Tibial nerve (tissue), 4 donors: Measurements from ENCODE around the gene FXYD5.

Source experiments
- CTCF ChIP-seq, 5 experiments: fragments of 200-600 bp in 3 of 5; fragments of 450-650 bp in 2 of 5; sonication (generic) in 3 of 5; IDR thresholded peaks; one replicate each; pipeline ENCODE4 v1.5.1; 2016 to 2019; ENCODE audit warnings: antibody characterized with exemption in 5 of 5, mild to moderate bottlenecking in 3 of 5, moderate library complexity in 2 of 5
- EP300 ChIP-seq, 2 donors: sonication (generic); formaldehyde crosslinking; IDR thresholded peaks; one replicate each; pipeline ENCODE4 v1.6.1; 2017; ENCODE audit warnings: antibody characterized with exemption in 2 of 2, mild to moderate bottlenecking in 1 of 2

- TF ChIP-seq EP300 (IDR thresholded peaks at IDR 0.05) (peak in 1 of 2 donors; percentile 56), CTCF (IDR thresholded peaks at IDR 0.05) (no peak)
Observed at GRCh38 chr19:35119578-35120155, 34.9 kb upstream of the FXYD5 start.
